ENCODE measurements around the gene BOK. TPM values are rescaled to one million over a fixed set of nuclear protein-coding genes. Genes with fewer than 3 reads are reported as not detected.

The BOK gene
- total and polyA plus RNA-seq, 2 donors (not counting 3 experiments of a cell fraction or from before 2014, with no cell fraction given), result 76.0 to 95.5 TPM

GRCh38 chr2:241562269-241562891 is 3.8 kb downstream of the BOK start:
- Histone ChIP-seq H3K4me2 (ENCODE audit: insufficient read depth, low read length) (no peak overlapping the region), H3K36me3 (ENCODE audit: control insufficient read depth in 2 of 2, extremely low read depth in 1 of 2, insufficient read depth in 2 of 2, low read length in 2 of 2) (peaks cover 5 to 23% of the 10 kb centered on the region in 2 experiments), H3K9me1 (replicated peaks; ENCODE audit: control insufficient read depth, extremely low read depth, insufficient read depth, low read length) (no peaks in the 10 kb centered on the region), H3K79me2 (ENCODE audit: control insufficient read depth, insufficient read depth, low read length) (peaks cover 47% of the 10 kb centered on the region), H3K9me3 (replicated peaks; ENCODE audit: control insufficient read depth, insufficient read depth, low read length) (no peaks in the 10 kb centered on the region), H3K4me3 (replicated peaks in 1 of 3; ENCODE audit: insufficient read depth in 1 of 3, low read depth in 1 of 3, low read length in 3 of 3) (no peak overlapping the region), H3K27ac (ENCODE audit: insufficient read depth, low read depth, low read length) (no peak overlapping the region), H2AFZ (ENCODE audit: low read depth, low read length) (no peak overlapping the region), H3K27me3 (ENCODE audit: control insufficient read depth in 2 of 2, insufficient read depth in 2 of 2, low read length in 2 of 2) (no peaks in the 10 kb centered on the region), H3K4me1 (ENCODE audit: control insufficient read depth, extremely low read depth, insufficient read depth, low read length) (peaks cover 29% of the 10 kb centered on the region), H3K9ac (replicated peaks; ENCODE audit: extremely low read depth, insufficient read depth, low read length) (no peak overlapping the region), H4K20me1 (replicated peaks; ENCODE audit: control insufficient read depth, extremely low read depth, insufficient read depth, low read length) (no peaks in the 10 kb centered on the region)
- dilution Hi-C loops (cut with MboI; ENCODE audit: extremely low pct_ligation_motif_present, low sequenced_read_pairs), result no loop called here
- ChIA-PET POLR2A (no interaction called here), CTCF (interaction anchor here (0.9 kb wide), 1 partner anchor 15 kb away, joined by 4 read pairs; no protein-coding TSS in a partner anchor)
- BruUV-seq (replicated peaks), result no TSS peak
- intact Hi-C loops (cut with micrococcal nuclease), result no loop called here
- TF ChIP-seq EZH2 (IDR thresholded peaks at IDR 0.05; ENCODE audit: borderline replicate concordance, low read depth, low read length, severe bottlenecking) (no peak), FOS (IDR thresholded peaks at IDR 0.05; ENCODE audit: borderline replicate concordance, insufficient read depth, low read length) (no peak), GATA2 (IDR thresholded peaks at IDR 0.05; ENCODE audit: insufficient read depth, insufficient read length, low read depth, low read length) (no peak), JUN (IDR thresholded peaks at IDR 0.05; ENCODE audit: borderline replicate concordance, insufficient read depth, insufficient read length, low read depth) (no peak), CTCF (IDR thresholded peaks at IDR 0.05; ENCODE audit: extremely low read depth in 1 of 2, insufficient read depth in 1 of 2, low read depth in 1 of 2, low read length in 2 of 2) (no peak), MAX (IDR thresholded peaks at IDR 0.05; ENCODE audit: insufficient read depth, insufficient read length) (no peak), POLR2A (IDR thresholded peaks at IDR 0.05; ENCODE audit: low read depth, low read length) (no peak), POLR2AphosphoS5 (IDR thresholded peaks at IDR 0.05; ENCODE audit: insufficient read depth, low read depth, low read length) (no peak), MYC (IDR thresholded peaks at IDR 0.05; ENCODE audit: low read depth, low read length) (no peak)
- no peak for DNase-seq (ENCODE audit: low read depth, low spot score)
- no peak for FAIRE-seq
